NCI-H2107 treated with DMSO at 0.1 percent for 48 hours (cell line): ENCODE data around the gene SIPA1L3.

Experiments
- DNase-seq: peaks from one replicate; lab custom pipeline; 2025; ENCODE audit not compliant: unreplicated experiment; lab: John Stamatoyannopoulos, UW

Gene SIPA1L3

DNA sequence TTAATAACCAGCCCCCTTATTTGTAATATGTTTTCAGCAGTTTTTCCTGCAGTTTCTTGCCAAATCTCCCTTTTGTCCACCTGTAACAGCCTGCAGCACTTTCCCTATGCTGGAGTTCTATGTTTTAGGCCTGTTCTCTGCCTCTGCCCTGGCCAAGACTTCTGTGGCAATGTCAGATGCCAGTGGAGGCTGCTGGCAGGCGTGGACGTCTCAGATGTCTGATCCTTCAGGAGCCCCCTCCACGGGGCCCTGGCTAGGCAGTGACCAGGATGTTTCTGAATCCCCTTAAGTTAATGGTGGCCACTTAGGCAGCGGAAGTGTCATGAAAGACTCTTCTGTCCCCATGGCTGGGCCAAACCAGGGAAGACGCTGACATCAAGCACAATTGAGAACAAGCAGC lies 40.8 kb downstream of the SIPA1L3 start:
- no peak for DNase-seq

DNA sequence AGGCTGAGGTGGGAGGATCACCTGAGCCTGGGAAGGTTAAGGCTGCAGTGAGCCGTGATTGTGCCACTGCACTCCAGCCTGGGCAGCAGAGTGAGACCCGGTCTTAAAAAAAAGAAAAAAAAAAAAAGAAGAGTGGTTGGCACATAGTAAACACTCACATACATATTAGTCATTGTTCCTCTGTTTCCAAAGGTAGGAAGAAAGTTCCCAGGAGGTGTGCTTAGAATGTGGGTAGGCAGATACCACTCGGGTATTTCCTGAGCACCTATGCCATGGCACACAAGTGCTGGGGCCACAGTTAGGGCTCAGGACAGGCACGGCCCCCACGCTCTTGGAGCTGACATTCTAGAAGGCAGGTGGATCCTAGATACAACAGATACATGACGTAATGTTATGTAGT lies 41.4 kb downstream of the SIPA1L3 start:
- DNase-seq: no peak

DNA sequence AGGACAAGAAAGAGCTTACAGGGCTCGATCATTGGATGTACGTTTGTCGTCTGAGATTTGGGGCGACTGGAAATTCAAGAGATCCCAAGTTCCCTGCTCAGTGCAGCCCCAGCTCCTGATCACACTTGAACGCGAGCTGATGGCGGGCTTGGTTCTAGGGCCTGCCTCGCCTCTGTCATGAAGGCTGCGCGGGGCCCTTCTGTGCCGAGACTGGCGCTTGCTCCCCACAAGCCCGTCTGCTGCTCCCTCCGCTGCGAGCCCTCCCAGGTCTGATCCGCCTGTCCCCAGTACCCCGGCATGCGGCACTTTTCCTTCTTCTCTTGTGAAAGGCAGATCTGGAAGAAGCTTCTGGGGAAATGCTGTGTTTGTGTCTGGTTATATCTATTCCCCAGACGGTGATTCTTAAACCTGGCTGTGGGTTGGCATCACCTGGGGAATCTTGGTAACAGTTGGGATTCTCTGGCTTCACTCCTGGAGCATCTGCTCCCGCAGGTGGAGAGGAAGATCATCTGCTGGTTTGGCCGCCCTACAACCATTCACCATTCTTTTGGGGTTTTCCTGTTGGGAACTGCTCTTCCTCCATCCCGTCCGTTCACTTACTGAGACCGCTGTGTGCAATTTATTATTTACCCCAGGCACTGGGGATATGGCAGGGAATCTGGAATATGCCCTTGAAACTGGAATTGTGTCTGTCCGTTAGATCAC lies 43.6 kb downstream of the SIPA1L3 start:
- DNase-seq: no peak

DNA sequence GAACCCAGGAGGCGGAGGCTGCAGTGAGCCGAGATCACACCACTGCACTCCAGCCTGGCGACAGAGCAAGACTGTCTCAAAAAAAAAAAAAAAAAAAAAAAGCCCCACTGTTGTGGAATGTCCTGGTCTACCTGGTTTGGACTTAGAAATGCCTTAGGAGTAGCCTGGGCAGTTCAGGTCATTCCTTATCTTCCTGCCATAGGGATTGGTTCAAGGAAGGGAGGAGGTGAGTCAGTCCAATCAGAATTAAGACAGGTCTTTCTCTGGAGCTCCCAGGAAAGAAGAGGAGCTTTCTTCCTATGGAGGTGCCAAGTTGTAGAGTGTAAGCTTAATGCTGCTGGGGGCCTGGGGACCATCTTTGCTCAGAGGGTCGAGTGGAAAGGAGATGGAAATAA lies 44.8 kb downstream of the SIPA1L3 start:
- DNase-seq: no peak

DNA sequence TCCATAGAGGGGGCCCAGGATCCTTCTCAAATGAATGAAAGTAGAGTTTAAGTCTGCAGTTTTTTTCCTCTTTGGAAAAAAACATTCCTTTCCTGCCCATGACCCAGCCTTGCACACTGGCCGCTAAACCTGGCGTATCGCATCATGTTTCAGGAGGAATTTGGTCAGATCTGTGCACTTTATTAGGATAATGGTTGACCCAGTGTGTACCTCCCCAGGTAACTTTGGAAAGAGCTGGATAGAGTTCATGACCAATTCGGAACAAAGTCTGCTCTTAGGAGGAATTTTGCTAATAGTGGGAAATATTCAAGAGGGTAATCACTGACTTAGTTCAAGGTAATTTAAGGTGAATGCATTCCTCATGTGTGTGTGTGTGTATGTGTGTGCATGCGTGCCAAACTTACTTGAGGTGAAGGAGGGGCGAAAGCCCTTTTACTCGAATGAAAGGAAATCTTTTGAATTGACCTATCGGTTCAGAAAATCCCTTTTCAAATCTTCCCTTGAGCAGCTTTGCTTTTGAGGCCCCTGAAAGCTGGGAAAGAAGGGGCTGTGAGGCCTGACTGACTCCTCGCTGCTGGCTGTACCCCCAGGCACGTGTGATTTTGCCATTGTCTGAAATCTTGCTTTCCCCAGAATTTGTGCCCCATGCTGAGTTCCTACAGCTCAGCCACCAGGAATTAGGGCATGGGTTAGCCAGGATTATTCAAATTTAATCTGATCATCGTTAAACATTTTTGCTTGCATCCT lies 46.3 kb downstream of the SIPA1L3 start:
- no peak for DNase-seq

DNA sequence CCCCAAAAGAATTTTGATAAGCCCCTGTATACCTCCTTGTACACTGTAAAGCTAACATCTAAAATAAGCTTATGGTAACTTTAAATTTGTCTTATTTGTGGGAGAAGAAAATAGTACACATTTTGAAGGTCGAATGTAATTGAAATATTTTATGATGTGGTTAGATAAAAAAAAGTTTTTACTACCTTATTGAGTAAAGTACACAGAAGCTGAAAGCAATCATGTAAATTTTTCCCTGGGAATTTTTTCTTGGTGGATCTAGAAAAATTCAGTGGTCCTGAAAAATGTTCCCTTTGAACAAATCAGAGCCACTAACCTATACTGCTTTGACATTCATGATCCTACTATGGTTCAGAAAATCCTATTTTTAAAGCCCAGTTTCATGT lies 46.9 kb downstream of the SIPA1L3 start:
- no peak for DNase-seq

DNA sequence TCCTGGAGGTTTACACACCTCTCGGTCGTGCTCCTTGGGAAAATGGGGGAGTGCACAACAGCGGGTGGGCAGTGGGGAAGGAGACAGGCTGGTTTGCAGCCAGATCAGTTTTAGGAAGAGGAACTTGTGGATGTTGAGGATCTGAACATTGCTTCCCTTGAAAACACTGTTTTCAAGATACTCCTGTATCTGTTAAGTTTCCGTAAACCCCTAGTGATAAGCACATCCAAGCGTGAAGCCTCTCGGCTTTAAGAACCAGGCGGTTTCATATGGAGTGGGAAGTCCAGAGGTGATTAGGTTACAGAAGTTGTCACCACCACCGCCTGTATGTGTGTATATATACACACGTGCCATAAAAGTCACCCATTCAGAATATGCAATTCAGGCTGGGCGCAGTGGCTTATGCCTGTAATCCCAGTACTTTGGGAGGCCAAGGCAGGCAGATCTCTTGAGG lies 47.4 kb downstream of the SIPA1L3 start:
- no peak for DNase-seq

DNA sequence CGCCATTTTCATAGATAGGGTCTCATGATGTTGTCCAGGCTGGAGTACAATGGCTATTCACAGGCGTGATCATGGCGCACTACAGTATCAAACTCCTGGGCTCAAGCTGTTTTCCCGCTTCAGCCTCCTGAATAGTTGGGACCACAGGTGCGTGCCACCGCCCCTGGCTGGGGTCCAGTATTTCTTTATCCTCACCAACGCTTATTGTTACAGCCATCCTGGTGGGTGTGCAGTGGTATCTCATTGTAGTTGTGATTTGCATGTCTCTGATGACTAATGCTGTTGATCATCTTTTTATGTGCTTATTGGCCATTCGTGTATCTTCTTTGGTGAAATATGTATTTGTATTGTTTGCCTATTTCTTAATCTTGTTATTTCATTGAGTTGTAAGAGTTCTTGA lies 49.0 kb downstream of the SIPA1L3 start:
- no peak for DNase-seq

DNA sequence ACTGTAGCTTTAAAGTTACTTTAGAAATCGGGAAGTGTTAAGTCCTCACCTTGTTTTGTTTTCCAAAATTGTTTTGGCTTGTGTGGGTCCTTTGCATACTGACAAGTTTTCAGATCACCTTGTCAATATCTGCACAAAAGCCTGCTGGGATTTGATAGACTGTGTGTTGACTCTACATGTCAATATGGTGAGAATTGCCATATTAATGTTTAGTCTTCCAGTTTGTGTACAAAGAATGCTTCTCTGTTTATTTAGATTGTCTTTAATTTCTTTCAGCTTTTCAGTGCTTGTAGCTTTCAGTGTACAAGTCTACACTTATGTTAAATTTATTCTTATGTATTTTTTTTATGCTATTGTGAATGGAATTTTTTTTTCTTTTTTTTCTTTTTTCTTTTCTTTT lies 50.2 kb downstream of the SIPA1L3 start:
- no peak for DNase-seq

DNA sequence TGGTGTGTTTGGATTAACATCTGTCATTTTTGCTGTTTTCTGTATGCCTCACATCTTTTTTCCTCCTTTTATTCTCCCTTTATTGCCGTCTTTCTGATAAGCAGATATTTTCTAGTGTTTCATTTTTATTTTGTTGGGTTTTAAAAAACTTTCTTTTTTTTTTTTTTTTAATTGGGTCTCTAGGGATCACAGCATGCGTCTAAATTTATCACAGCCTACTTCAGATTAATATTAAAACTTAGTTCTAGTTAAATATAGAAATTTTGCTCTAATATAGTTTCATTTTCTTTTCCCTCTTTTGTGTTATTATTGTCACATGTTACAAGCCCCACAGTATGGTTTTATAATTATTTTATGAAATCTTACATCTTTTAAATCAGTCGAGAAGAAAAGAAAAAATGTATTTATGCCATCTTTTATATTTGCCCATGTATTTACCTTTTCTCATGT lies 52.7 kb downstream of the SIPA1L3 start:
- no peak for DNase-seq

DNA sequence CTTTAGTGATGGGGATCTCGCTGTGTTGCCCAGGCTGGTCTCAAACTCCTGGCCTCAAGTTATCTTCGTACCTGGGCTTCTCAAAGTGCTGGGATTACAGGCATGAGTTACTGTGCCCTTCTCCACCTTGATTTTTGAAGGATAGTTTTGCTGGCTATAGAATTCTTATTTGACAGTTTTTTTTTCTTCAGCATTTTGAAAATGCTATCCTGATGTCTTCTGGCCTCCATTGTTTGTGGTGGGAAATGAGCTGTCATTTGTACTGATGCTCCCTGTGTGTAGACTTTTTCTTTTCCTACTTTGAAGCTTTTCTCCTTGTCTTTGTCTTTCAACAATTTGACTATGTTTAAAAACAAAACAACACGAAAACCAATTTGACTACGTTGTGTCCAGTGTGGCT lies 54.2 kb downstream of the SIPA1L3 start:
- DNase-seq: no peak

DNA sequence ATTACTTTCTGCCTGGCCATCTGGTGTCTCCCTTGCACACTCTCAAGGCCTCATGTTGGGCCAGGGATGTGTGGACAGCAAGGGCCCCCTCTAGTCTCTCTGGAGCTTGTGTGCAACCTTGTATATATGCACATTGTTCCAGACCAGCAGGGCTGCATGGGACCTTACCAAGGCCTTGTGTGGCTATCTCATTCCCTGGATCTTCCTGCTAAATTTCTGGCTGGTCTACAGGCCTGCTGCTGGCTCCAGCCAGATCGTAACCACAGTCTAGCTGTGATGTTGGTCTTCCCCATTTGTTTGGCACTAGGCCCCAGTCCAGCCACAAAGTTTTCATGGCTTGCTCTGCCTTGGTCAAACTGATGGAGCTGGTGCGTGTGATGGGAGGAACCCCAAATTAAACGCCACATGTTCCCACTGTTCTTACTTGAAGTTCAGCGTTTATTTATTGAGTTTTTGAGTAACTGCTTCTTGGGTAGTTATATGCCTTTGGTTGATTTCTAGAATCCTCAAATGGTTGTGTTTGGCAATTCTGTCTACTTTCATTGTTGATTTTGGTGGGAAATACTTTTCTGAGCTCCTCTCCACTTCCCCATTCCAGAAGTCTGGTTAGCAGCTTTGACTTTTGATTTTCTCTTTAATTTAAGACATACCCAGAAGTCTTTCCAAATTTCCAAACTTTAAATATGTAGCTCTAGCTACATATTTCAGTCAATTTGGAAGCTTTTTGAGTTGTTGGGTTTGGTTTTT lies 56.4 kb downstream of the SIPA1L3 start:
- DNase-seq: no peak

DNA sequence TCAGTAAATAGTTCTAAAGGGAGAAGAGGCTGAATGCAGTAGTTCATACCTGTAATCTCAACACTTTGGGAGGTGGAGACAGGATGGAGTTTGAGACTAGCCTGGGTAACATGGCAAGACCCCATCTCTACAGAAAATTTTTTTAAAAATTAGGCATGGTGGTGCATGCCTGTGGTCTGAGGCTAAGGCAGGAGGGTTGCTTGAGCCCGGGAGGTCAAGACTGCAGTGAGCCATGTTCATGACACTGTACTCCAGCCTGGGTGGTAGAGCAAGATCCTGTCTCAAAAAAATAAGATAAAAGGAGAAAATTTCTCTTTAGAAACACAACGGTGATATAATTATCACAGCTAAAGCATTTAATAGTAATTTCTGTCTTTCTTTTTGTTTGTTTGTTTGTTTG lies 57.1 kb downstream of the SIPA1L3 start:
- no peak for DNase-seq

DNA sequence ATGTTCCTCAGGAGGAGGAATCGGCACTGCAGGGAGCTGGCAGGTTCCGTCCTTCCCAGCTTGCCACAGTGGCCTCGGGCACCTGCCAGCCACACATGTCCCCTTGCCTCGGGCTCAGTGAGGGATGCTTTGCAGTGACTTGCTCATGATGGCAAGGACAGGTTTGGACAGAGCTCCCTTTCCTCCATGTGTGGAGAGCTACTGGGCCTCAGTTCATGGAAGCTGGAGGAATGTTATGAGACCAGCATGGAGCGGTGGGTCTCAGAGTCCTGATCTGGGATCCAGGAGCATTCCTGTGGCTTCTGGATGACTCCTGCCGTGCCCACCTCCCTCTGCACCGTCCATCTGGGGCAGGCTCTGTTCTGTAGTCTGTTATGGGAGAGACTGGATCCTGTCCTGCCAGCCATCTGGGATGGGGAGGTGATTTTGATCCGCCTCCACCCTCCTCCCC lies 59.2 kb downstream of the SIPA1L3 start:
- DNase-seq: no peak

DNA sequence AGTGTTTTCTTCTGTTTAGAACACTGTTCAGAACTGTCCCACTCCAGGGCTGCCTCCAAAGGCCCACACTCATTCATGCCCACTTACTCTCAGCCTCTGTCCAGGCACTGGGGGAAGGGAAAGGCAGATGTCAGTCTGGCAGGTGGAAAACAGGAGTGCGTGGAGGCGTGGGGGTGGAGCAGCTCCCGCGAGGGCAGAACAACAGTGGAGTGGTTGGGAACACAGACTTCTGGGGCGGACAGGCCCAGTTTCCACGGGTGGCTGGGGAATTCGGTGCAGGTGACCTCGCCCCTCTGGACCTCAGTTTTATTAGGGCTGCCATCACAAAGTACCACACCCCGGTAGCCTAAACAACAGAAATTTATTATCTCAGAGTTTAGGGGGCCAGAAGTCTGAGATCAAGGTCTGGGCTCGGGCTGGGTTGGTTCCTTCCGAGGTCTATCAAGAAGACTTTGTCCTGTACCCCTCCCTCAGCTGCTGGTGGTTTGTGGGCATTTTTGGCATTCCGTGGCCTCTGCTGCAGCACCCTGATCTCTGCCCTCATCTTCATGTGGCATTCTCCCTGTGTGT lies 59.7 kb downstream of the SIPA1L3 start:
- DNase-seq: no peak

DNA sequence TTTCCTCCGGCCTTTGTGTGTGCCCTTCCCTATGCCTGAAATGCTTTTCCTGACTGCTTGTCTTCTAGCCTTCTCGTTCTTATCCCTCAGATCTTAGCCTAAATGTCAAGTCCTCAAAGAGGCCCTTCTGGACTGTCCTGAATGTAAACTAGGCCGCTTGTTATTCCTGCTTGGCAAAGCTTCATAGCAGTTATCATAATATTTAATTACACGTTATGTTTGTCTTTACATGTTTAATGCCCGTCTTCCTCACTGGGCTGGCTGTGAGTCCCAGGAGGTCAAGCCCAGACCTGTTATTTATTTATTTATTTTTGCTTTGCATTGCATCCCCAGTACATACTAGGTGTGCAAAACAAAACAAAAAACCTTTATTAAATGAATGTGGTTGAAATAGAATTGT lies 62.7 kb downstream of the SIPA1L3 start:
- DNase-seq: no peak

DNA sequence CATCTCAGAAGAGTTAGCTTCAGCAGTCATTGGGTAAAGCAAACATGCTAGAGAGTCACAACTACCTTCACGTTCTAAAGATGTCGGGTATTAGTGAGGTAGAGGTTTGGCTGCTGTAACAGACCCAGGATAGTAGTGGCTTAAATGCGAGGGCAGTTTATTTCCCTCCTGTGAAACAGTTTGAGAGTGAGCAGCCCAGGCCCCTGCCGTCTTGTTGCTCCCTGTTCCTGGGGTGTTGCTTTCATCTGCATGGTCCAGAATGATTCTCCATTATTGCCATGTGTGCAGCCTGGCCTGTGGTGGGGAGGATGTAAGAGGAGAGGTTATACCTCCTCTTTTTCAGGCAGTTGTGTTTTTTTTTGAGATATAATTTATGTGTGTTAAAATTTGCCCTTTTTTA lies 63.7 kb downstream of the SIPA1L3 start:
- DNase-seq: no peak

DNA sequence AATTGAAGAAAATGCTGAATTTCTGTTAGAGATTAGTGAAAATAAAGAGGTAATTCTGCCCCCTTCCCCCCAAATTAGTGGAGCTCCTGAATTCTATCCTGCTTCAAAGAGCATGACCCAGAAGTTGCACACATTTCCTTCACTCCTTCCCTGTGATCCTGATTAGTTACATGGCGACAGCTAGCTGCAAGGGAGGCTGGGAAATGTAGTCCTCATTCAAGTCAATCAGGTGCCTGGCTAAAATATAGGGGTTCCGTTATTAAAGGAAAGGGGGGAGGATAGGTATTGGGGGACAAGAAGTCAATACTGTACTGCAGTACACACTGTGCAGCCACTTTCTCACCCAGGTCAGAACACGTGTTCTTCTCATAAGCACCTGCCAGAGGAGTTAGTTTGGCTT lies 65.8 kb downstream of the SIPA1L3 start:
- no peak for DNase-seq

DNA sequence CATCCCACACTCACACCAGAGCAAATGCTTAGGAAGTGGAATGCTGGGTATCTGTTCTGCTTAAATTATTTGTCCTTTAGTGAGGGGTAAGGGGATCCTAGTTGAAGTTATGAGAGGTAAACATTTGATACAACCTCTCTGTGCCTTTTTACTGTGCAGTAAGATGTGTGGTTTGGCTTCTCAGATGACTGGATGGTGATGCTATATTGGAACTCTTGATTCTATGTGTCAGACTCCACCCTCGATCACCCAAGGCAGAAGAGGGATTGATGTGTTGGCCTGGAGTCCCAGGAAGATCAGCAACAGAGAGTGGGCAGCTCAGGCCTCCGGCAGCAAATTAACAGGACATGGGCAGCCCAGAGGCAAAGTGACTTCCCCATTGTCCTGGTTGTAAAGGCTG lies 66.7 kb downstream of the SIPA1L3 start:
- DNase-seq: no peak

DNA sequence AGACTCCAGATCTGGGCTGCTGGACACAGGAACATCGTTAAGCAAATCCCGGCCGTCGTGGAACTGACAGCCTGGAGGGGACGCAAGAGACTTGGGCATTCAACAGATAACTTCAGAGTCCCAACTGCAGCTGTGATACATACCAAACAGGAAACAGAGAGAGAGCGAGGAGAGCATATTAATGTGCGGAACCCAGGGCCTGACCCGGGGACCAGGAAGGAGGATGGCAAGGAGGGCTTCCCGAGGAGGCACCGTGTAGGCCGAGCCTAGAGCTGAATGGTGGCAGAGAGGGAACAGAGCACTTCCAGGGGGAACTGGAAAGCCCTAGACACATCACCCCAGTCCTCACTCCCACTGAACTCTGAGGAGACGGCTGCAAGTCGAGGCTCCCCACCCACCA lies 68.1 kb downstream of the SIPA1L3 start:
- DNase-seq: no peak
